ENCODE results near the gene E4F1.

- TF ChIP-seq POLR2AphosphoS5 (IDR thresholded peaks at IDR 0.05): no peak
- TF ChIP-seq EP300 (IDR thresholded peaks at IDR 0.05): no peak
These were observed 24.3 kb upstream of the E4F1 start for GRCh38 chr16:2199095-2199494.
